ENCODE measurements around the gene VSIG4.
"Not testable (repeated sequence)": the region's sequence is repeated elsewhere in the genome, so short reads cannot be mapped to it uniquely, and the experiment has no call there.

The VSIG4 gene

DNA sequence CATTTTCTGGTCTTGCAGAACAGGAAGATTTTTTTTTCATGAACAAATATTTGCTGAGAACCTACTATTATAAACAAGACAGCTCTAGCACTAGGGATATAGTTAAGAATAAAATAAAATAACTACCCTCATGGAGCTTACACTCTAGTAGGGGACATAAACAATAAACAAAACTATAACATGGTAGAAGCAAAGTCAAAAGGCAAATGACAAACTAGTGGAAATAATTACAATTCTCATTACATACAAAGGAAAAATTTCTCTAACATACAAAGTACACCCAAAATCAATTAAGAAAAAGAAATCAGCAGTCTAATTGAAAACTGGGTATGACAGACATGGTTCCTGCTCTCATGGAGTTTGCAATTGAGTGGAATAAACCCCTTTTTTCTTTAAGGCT lies 32.0 kb downstream of the VSIG4 start:
- no peak for DNase-seq

DNA sequence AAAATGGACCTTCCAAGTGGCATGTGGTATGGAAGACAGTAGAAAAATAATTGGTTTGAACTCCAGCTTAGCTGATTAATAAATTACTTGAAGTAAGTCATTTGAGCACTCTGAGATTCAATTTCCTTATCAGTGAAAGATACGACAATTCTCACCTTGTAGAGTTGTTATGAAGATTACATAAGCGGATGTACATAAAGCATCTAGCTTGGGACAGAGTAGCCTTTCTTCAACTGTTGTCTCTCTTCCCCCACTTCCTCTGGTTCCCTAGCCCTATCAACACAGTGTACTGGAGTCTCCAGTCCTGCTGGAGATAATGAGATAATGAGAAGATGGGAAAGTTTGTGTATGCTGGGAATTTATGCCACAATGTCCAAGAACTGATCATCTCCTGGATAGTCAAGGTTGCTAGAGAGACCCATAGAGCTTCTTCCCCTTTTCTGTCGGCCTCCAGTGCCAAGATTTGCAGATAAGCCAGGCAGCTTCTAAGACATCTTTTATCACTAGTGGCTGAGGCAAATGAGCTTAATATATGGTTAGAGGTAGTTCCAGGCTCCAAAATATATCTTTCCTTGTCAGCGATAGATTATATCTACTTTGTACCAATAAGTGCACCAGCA lies 33.9 kb downstream of the VSIG4 start:
- no peak for DNase-seq

DNA sequence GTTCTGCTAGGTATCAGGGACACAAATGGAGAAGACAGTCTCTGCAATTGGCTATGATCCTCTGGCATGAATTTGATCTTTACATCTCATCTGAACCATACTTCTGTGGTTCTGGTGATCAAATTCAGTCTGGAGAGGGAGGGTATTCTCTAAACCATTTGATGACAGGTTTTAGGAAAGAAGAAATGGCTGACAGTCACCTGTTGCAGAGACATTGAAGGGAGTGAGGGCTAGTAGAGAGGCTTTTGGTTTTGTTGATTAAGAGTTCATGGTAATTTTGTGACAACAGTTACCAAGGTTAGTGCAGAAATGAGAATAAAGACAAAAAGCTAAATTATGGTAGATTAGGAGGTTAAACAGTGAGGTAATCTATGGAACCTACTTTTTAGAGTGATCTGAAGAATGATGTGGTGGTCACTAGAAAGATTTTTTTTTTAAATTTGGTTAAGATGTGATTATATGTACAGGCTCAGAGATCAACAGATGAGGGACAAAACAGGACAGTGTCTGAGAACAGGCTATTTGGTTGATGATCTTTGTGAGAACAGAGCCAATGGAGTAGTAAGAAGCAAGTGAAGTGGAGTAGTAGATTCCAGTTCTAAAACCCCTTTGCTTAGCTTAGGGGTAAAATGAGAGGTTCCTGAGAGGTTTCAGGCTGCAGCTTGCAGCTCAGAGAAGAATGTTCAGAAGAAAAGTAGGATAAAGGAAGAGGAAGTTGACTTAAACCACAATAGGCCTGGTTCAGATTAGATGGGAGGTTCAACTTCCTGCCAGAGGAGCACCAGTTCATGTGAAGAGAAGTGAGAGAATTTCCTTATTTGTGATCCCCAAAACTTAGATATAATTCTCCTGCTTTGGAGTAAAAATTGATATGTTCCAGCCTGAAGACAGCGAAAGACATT lies 34.7 kb downstream of the VSIG4 start:
- DNase-seq: no peak

DNA sequence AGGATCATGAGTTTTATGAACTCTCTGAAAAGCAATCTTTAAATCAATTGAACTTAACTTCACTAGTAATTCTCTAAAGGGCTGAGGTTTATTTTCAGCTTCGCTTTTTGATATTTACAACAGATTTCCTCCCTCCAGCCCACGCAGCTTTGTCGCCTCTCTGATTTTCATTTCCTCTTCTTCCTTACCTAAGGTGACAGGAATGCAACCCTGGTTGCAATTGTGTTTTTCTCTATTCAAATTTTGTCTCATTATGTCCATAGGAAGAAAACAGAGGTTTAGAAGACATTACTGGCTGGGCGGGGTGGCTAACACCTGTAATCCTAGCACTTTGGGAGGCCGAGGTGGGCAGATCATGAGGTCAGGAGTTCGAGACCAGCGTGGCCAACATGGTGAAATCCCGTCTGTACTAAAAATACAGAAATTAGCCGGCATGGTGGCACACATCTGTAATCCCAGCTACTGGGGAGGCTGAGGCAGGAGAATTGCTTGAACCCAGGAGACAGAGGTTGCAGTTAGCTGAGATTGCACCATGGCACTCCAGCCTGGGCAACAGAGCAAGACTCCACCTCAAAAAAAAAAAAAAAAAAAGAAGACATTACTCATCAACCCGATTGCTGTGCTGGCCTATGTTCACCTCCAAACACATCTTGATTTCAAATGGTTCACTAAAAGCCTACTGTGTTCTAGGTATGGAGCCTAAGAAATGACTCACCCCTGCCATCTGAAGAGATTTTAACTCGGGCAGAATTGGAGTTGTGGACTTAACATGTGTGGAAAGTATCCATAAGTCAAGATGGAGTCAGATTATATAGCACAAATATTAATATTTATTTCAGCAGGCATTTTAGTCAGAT lies 36.8 kb downstream of the VSIG4 start:
- DNase-seq: no peak

DNA sequence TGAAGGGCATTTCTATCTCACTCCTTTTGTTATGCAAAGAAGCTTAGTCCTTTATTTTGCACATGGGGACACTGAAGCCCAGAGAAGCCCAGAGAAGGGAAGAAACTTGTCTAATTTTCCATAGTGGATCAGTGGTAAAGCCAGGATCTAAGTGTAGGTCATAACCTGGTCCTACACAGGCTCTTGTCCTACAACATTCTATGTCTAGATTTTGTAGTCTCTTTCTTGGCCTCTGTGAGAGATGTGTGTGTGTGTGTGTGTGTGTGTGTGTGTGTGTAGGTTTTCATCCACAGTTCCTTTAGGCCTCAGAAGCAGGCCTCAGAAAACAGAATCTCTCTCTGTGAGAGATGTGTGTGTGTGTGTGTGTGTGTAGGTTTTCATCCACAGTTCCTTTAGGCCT lies 38.3 kb downstream of the VSIG4 start:
- DNase-seq: no peak

DNA sequence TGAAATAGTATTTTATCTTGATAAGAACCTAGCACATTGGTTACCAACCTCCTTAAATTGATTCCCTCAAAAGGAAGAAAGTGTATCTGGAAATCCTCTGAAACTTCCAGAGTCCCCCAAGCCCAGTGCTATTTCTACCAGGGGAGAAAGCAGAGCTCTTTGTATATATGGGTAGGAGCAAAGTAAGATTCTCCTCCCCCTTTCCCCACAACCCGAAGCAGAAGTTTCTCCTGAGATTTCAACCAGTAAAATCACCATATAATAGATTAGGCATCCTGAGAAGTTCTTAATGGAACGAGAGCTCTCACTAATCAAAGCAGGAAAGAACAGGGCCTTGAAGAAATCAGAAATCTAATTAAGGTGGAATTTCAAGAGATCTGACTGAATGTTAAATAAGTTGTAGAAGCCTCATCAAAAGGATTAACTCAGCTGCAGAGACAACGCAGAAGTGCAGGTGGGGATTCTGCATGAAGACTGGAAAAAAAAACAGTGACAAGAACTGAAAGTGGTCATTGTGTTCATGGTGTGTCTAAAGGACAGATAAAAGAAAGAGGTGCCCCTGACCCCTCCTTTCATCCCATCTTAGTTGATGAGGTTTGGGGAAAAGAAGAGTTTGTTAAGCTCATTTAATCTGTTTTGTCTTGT lies 39.1 kb downstream of the VSIG4 start:
- no peak for DNase-seq

DNA sequence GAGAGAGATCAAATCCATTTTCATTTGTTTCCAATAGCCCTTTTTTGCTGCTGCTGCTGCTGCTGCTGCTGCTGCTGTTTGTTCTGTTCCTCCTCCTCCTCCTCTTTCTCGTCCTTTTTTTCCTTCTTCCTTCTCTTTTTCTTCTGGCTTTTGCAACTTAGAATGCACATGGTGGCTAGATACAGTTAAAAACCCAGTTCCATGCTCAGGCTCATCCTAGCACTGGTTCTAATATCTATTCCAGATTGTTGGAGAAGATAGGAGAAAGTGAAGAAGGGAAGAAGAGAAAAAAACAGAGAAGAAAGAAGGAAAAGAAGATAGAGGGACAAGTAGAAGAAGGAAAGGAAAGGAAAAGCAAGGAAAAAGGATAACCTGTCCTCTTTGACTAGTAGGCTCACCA lies 39.7 kb downstream of the VSIG4 start:
- DNase-seq: no peak

DNA sequence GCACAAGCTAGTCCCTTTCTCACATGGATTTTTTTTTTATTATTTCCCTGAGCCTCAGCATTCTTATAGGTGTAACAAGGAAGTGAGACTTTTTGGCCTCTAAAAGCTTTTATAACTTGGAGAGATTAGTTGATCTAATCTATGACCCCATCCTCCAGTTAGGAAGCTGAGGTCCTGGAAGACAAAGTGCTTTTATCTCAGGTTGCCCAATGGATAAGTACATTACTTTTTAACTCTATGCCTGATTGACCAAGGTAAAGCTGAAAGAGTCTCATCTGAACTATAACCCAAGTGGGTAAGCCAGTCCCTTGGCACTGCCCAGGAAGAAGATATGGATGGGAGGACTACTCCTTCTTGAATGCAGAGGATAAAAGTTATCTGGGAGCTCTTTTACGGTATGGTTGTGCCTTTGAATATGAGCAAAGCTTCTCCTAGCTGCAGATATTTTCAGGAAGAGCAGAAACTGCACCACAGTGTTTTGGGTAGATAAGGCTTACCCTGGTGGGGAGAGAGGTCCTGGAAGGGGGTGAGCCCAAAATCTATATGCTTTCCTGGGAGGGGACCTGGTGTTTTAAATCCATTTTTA lies 40.2 kb downstream of the VSIG4 start:
- no peak for DNase-seq

DNA sequence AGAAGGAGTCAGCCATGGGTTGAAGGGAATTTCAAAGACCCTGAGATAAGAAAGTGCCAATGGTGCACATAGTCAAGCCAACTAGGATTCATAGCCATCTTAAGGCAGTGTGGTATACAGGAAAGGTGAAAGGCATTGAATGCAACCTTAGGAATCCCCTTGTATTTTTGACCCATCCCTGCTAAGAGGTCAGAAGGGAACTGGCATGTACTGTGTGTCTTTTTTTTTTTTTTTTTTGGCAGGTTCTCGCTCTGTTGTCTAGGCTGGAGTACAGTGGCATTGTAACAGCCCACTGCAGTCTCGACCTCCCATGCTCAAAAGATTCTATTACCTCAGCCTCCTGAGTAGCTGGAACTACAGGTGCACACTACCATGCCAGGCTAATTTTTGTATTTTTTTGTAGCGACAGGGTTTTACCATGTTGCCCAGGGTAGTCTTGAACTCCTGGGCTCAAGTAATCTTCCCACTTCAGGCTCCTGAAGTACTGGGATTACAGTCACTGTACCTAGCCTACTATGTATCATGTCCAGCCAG lies 40.8 kb downstream of the VSIG4 start:
- no peak for DNase-seq

DNA sequence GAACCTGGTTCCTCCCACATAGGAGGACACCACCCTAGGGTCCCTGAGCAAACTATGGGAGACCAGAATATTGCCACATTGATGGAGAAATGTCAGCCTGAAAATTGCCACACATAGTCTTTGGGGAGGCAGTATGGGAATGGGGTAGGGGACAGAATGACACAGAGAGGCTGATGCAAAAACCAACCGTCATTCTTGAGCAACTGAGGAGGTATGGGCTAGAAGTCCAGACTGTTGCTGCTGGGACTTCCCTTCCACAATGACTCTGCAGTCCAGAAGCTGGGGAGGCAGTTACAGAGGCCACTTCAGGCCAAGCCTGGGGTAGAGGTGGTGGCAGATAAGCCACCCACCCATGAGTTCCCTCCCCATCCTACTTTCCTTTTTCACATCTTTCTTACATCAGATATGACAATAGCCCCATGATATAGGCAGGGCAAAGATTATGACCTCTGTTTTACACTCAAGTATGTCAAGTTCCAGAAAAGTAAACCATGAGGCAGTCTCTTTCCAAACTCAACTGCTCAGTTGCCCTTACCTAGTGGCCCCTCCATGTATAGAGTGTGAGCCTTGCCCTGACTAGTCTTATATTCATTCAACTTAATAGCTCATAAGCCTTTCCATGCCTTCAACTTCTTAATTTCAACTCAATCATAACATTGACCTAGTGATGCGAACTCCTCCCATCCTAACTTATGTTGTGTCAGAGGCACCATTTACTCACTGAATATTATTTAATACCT lies 41.7 kb downstream of the VSIG4 start:
- no peak for DNase-seq

DNA sequence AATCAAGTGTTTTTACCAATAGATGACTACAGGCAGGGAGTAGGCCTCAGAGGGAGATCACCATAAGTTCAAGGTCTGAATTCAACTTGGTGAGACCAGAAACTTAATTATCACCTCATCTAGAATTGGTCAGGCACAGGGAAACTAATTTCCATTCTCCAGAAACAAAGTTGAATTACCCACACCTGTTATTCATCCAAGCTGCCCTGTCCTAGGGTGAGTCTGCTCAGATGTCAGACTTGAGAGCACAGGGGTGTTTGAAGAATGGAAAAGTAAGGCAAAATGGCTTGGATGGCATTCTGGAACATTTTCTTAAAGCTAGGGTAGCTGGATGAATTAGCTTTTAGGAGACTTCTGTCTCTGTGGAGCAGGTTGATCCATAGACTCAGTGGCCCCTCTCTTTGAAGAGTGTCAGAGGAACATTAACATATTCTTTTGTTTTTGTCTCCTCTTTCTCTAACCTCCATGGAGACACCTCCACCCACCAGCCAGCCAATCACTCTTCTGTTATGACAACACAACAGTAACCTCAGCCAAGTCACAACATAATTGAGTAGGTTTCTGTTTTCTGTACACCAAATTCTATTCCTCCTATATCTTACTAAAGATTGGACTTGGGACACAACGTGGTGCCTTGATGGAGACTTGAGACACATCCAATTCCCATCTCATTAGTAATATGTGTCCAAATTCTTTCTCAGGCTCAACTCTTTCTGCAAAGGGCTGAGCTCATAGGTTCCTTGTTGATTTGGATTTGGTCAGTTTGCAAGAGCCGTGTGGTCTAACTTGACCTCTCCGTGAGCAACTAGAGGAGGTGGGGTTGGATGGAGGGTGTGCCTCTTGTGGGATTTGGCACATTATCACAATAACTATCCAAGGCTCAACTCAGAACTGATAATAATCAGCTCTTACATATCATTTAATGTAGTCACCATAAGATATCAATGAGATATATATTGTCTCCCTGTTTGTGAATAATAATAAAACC lies 45.1 kb downstream of the VSIG4 start:
- DNase-seq: no peak

DNA sequence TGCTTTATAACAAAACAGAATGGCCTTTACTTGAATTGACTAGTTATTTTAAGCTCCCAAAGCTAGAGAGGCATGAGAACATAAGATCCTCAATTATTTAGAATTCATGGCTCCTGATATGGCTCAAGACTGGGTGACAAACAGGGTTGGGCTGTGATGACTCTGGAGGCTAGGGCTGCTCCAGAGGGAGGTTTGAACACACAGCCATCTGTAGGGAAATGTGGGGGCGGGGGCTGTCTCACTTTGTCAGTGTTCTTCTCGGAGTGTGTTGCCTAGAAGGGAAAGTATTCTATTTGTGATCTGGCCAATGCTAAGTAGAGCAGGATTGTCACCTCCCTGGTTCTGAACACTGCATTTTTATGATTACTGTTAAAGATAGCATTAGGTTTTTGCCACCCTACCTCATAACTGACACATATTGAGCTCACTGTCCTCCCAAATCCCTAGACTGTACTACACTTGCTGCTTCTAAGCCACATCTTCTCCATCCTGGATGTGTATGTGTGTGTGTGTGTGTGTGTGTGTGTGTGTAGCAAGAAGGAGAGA lies 45.9 kb downstream of the VSIG4 start:
- DNase-seq: no peak

DNA sequence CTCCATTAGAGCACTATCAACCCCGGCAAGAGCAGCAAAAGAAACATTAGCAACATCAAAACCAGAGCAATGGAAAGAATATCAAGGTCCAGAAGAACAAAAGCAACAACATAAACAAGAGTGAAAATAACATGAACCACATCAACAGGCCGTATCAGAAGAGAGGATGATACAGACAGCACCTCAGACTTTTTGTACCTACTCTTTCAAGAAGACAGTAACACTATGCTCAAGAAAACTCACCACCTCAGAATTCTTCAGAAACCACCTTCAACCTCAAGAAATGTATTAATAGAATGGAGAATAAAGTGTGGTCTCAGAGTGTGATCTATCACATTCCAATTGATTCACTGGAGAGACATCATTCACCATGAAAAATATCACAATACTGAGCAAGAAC lies 46.5 kb downstream of the VSIG4 start:
- no peak for DNase-seq

DNA sequence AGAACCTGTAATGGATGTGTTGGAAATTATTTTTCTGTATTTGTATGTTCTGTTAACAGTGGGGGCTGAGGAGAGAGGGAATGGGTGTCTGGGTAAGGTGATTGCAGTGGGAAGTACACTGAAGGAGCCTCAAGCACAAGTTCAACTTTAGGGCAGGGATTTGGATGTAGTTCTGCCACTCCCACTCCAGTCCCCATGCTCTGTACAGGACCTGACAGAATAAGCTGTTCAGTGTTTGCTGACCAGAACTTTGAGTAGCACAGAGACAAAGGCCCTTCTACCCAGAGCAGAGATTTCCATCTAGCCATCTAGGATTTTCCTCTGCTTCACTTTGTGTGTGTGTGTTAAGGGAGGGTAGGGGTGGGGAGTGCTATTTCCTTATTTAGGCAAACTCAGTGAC lies 49.2 kb downstream of the VSIG4 start:
- no peak for DNase-seq

DNA sequence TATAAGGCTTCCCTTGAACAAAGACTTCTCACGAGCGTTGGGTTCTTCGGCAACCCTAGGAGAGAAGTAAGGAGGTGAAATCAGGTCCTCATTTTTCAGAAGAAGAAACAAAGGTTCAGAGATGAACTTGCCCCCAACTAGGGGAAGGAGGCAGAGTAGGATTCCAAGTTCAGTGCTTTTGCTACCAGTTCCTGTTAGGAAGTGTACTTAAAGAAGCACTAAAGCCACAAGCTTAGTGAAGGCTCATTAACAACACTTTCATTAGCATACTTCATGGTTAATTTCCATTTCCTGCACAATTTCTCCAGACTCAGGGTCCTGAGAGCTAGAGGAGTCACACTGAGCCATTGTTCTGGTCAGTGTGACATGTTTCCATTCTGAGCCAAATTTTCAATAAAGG lies 52.1 kb downstream of the VSIG4 start:
- no peak for DNase-seq

DNA sequence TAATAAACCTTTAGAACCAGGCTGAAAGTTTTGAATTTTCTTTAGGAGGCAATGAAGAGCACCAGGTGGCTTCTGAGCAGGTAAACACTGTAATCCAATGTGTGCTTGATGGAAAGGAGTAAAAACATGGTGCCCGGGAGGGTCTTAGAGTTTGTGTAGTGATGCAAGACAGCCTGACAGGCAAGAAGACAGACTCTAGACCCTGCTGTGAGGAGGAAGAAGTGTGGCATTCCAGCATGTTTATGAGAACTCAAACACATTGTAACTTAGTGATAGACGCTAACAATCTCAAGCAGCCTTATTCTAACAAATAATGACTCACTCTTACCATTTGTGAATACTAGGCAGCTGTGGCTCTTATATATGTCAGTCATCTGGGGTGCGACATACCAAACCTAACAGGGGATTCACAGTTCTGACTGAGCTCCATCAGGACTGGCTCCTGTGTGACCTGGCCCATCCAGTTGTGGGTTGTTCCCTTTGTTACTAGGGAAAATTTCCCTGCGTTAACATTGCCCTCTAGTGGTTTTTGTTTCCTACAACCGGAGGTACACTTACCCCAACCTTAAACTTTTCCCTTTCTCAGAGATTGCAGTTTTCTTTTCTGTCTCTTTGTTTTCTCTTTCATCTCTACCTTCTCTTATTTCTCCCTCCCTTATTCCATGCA lies 53.8 kb downstream of the VSIG4 start:
- no peak for DNase-seq

DNA sequence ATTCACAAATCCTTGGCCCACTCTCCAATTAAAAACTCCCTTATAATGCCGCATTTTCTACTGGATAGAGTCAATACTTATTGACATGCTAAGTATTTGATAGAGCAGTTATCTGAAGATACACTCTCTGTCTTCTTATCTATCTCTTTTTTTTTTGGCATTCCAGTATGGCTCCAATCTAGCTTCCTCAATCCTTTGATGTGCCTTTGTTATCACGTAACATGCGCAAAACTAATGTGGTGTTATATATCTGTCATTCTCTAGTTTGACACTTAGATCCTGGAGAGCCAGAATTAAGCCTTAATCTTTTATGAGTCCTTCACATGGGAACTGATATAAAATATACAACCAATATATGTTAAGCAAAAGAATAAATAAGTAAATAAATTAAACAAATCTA lies 54.7 kb downstream of the VSIG4 start:
- no peak for DNase-seq

DNA sequence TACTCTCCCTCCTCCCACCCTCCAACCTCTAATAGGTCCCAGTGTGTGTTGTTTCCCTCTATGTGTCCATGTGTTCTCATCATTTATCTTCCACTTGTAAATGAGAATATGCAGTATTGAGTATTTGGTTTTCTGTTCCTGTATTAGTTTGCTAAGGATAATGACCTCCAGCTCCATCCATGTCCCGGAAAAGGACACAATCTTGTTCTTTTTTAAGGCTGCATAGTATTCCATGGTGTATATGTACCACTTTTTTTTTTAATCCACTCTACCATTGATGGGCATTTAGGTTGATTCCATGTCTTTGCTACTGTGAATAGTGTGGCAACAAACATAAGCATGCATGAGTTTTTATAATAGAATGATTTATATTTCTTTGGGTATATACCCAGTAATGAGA lies 62.7 kb downstream of the VSIG4 start:
- not testable (repeated sequence) for DNase-seq

DNA sequence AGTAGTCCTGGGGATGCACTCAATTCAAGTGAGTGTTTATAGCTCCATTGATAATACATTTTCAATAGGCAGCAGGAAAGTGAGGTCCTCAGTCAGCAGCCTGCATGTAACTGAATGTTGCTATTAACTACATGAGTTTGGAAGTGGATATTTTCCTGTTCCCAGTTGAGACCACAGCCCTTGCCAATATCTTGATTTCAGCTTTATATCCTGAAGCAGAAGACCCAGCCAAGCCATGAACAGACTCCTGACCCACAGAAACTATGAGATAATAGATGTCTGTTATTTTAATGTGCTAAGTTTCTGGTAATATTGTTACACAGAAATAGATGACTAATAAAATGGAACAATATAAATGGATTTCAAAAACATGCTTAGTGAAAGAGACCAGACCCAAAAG lies 63.7 kb downstream of the VSIG4 start:
- no peak for DNase-seq
